ENCODE data around the gene MMP17.
"Not testable (repeated sequence)": the region's sequence is repeated elsewhere in the genome, so short reads cannot be mapped to it uniquely, and the experiment has no call there.

The MMP17 gene

DNA sequence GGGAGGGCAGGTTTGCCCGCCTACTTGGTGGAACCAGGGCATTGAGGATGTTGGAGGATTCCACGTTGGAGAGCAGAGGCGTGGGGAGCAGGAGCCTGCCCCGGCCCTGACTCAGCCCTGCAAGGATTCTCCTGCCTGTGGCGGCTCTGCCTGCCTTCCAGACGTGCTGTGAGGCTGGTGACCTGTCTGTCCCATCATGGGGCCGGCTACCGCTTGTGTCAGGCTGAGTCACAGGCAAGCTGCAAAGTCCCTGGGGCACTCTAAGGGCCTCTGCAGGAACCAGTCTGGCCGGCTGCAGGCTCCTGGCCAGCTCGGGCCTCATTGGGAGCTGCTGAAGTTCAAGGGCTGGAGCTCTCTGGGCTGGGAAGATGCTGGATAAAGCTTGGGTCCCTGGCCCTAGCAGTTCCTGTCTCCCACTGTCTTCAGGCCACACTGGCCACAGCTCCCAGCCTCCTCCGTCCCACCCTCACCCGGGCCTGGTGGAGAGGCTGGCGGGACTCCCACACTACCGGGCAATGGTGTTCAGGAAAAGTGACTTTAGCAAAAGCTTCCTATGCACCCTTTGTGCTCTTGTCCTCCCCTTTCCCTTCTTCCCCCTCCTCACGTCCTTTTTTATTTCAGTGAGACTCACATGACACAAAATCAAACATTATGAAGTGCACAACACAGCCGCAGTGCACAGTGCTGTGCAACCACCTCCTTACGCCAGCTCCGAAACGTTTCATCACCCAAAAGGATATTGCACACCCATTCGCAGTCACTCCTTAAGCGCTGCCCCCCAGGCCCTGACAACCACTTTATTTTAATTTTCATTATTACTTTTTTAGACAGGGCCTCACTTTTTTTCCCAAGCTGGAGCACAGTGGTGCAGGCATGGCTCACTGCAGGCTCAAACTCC is 44.2 kb downstream of the MMP17 start:
- TF ChIP-seq CTCF (conservative IDR thresholded peaks at IDR 0.05; ENCODE audit: low read length): no peak
- H3K4me3 ChIP-seq (ENCODE audit: low read length): no peak overlapping the region
- peak; percentile 83 for DNase-seq (ENCODE audit: low read depth)

GRCh38 chr12:131873293-131873692 is 45.1 kb downstream of the MMP17 start:
- DNase-seq (ENCODE audit: low read depth): no peak
- H3K4me3 ChIP-seq (ENCODE audit: low read length): no peak overlapping the region
- no peak for TF ChIP-seq CTCF (conservative IDR thresholded peaks at IDR 0.05; ENCODE audit: low read length)

DNA sequence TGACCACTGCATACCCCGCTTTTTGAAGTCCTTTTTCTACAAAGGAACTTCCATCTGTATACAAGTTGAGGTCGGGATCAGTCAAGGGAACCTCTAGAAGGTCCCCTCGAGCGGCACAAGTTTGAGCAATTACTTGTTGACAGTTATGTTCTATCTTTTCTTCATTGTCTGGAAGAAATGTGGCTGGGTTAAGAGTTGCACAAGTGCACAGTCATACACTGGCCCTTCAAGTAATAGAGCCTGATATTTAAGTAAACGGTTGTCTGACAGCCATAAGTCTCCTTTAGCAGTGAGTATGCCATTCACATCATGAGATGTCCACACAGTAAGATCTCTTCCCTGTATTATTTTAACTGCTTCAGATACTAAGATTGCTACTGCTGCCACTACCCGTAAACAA is 46.8 kb downstream of the MMP17 start:
- DNase-seq (ENCODE audit: low read depth); H3K4me3 ChIP-seq (ENCODE audit: low read length): not testable (repeated sequence)

DNA sequence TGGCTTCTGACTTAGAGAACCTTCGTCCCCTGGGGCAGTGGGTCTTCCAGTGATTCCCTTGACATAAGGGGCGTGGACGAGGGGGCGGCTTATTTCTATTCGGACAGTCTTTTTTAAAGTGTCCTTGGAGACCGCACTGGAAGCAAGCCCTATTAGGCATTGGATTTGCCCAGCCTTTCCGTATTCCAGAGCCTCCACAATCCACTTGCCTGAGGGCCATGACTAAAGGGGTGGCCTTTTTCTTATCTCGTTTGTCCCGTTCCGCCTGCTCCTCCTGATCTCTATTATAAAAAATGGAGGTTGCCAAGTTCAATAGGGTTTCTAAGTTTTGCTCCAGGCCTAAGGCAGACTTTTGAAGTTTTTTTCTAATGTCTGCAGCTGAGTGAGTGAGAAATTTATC is 49.0 kb downstream of the MMP17 start:
- DNase-seq (ENCODE audit: low read depth): not testable (repeated sequence)

GRCh38 chr12:131878436-131878835 is 50.2 kb downstream of the MMP17 start:
- not testable (repeated sequence) for H3K4me3 ChIP-seq (ENCODE audit: low read length); DNase-seq (ENCODE audit: low read depth)

More for the DNA sequence above, 49.0 kb downstream of the MMP17 start:
- not testable (repeated sequence) for H3K4me3 ChIP-seq (ENCODE audit: low read length)

GRCh38 chr12:131882804-131883520 is 54.8 kb downstream of the MMP17 start:
- no peak overlapping the region for H3K4me3 ChIP-seq (ENCODE audit: low read length)
- no peak for TF ChIP-seq CTCF (conservative IDR thresholded peaks at IDR 0.05; ENCODE audit: low read length)
- DNase-seq (ENCODE audit: low read depth): no peak

DNA sequence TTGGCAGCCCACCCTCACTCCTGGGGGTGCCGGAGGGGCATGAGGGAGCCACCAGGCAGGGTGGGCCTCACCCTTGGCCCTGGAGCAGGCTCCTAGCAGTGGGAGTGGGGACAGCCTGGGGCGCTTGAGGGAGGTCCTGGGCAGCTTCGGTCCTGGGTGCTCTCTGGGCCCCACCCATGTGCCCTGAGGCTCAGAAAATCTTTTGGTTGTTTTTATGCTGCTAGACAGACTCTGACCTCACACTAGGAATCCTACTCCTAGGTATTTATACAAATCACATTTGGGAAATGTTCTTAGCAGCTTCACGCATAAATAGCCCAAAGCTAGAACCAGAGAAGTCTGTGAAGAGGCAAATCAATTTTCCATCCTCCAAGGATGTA is 55.3 kb downstream of the MMP17 start:
- TF ChIP-seq CTCF (conservative IDR thresholded peaks at IDR 0.05; ENCODE audit: low read length): no peak
- no peak for DNase-seq (ENCODE audit: low read depth)
- no peak overlapping the region for H3K4me3 ChIP-seq (ENCODE audit: low read length)

GRCh38 chr12:131885076-131885475 is 56.9 kb downstream of the MMP17 start:
- DNase-seq (ENCODE audit: low read depth); H3K4me3 ChIP-seq (ENCODE audit: low read length): not testable (repeated sequence)

DNA sequence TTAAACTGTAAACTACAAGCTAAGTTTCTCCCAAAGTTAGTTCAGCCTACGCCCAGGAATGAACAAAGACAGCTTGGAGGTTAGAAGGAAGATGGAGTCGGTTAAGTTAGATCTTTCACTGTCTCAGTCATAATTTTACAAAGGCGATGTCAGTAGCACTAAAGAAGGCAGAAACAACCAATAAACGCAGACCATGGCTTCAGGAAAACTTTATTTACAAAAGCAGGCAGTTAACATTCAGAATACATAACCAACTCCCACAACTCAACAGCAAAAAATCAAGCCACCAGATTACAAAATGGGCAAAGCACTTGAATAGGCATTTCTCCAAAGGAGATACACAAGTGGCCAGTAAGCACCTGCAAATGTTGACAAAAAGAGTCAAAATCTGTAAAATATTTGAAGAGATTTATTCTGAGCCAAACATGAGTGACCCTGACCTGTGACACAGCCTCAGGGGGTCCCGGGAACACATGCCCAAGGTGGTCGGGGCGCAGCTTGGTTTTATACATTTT is 57.4 kb downstream of the MMP17 start:
- no peak for TF ChIP-seq CTCF (conservative IDR thresholded peaks at IDR 0.05; ENCODE audit: low read length)
- no peak for DNase-seq (ENCODE audit: low read depth)
- H3K4me3 ChIP-seq (ENCODE audit: low read length): no peak overlapping the region

- not testable (repeated sequence) for H3K4me3 ChIP-seq (ENCODE audit: low read length); DNase-seq (ENCODE audit: low read depth)
Measured at GRCh38 chr12:131891722-131892121, 63.5 kb downstream of the MMP17 start.
